HEK293 (cell line): Measurements from ENCODE around the gene CDX2.

Source experiments
- ATF2 ChIP-seq: fragments of 450-650 bp; formaldehyde crosslinking; IDR thresholded peaks from 2 replicates; pipeline ENCODE4 v1.5.1; 2016; ENCODE audit warnings: missing biosample characterization, missing genetic modification characterization, low read depth
- GFI1B ChIP-seq: fragments of 450-650 bp; formaldehyde crosslinking; IDR thresholded peaks from 2 replicates; pipeline ENCODE4 v1.5.1; 2016; ENCODE audit warnings: missing biosample characterization, missing genetic modification characterization
- GLIS2 ChIP-seq: fragments of 450-650 bp; formaldehyde crosslinking; IDR thresholded peaks from 2 replicates; pipeline ENCODE4 v1.5.1; 2016; ENCODE audit warnings: missing biosample characterization, missing genetic modification characterization
- MYNN ChIP-seq: fragments of 450-650 bp; formaldehyde crosslinking; IDR thresholded peaks from 2 replicates; pipeline ENCODE4 v1.5.1; 2016; ENCODE audit warnings: missing biosample characterization, missing genetic modification characterization, borderline replicate concordance
- PRDM10 ChIP-seq: fragments of 450-650 bp; formaldehyde crosslinking; IDR thresholded peaks from 2 replicates; pipeline ENCODE4 v1.5.1; 2016; ENCODE audit warnings: missing biosample characterization, missing genetic modification characterization
- SCRT1 ChIP-seq: fragments of 450-650 bp; formaldehyde crosslinking; IDR thresholded peaks from 2 replicates; pipeline ENCODE4 v1.5.1; 2016; ENCODE audit warnings: missing biosample characterization, missing genetic modification characterization, borderline replicate concordance
- ZBTB1 ChIP-seq: fragments of 450-650 bp; formaldehyde crosslinking; IDR thresholded peaks from 2 replicates; pipeline ENCODE4 v1.5.1; 2016; ENCODE audit warnings: missing biosample characterization, missing genetic modification characterization
- ZBTB8A ChIP-seq: fragments of 450-650 bp; formaldehyde crosslinking; IDR thresholded peaks from 2 replicates; pipeline ENCODE4 v1.5.1; 2016; ENCODE audit warnings: missing biosample characterization, missing genetic modification characterization
- ZIC2 ChIP-seq: fragments of 450-650 bp; formaldehyde crosslinking; IDR thresholded peaks from 2 replicates; pipeline ENCODE4 v1.5.1; 2016; ENCODE audit warnings: missing biosample characterization, missing genetic modification characterization
- ZNF132 ChIP-seq: fragments of 450-650 bp; formaldehyde crosslinking; IDR thresholded peaks from 2 replicates; pipeline ENCODE4 v1.5.1; 2017; ENCODE audit warnings: missing biosample characterization, missing genetic modification characterization, borderline replicate concordance
- ZNF16 ChIP-seq: fragments of 450-650 bp; formaldehyde crosslinking; IDR thresholded peaks from 2 replicates; pipeline ENCODE4 v1.5.1; 2016; ENCODE audit warnings: low read depth, missing biosample characterization, missing genetic modification characterization
- ZNF169 ChIP-seq: fragments of 450-650 bp; formaldehyde crosslinking; IDR thresholded peaks from 2 replicates; pipeline ENCODE4 v1.5.1; 2016; ENCODE audit warnings: missing biosample characterization, missing genetic modification characterization
- ZNF214 ChIP-seq: fragments of 450-650 bp; formaldehyde crosslinking; IDR thresholded peaks from 2 replicates; pipeline ENCODE4 v1.5.1; 2017; ENCODE audit warnings: missing biosample characterization, mild to moderate bottlenecking, missing genetic modification characterization, borderline replicate concordance
- ZNF292 ChIP-seq: fragments of 450-650 bp; formaldehyde crosslinking; IDR thresholded peaks from 2 replicates; pipeline ENCODE4 v1.5.1; 2016; ENCODE audit warnings: low read depth, missing biosample characterization, missing genetic modification characterization, borderline replicate concordance
- ZNF366 ChIP-seq: fragments of 450-650 bp; formaldehyde crosslinking; conservative IDR thresholded peaks from 2 replicates; pipeline ENCODE4 v1.5.1; 2016; ENCODE audit warnings: missing biosample characterization, missing genetic modification characterization
- ZNF449 ChIP-seq: fragments of 450-650 bp; formaldehyde crosslinking; IDR thresholded peaks from 2 replicates; pipeline ENCODE4 v1.5.1; 2017; ENCODE audit warnings: missing biosample characterization, mild to moderate bottlenecking, missing genetic modification characterization, moderate library complexity
- ZNF510 ChIP-seq: fragments of 450-650 bp; formaldehyde crosslinking; IDR thresholded peaks from 2 replicates; pipeline ENCODE4 v1.5.1; 2018; ENCODE audit warnings: mild to moderate bottlenecking, missing genetic modification characterization, missing biosample characterization; ENCODE audit not compliant: insufficient replicate concordance
- ZNF548 ChIP-seq: fragments of 450-650 bp; formaldehyde crosslinking; IDR thresholded peaks from 2 replicates; pipeline ENCODE4 v1.5.1; 2016; ENCODE audit warnings: missing biosample characterization, missing genetic modification characterization
- ZNF658 ChIP-seq: fragments of 450-650 bp; formaldehyde crosslinking; IDR thresholded peaks from 2 replicates; pipeline ENCODE4; 2016; ENCODE audit warnings: missing biosample characterization, missing genetic modification characterization
- ZNF677 ChIP-seq: fragments of 450-650 bp; IDR thresholded peaks from 2 replicates; pipeline ENCODE4 v1.5.0; 2018; ENCODE audit warnings: missing biosample characterization, mild to moderate bottlenecking, missing genetic modification characterization, moderate library complexity
- ZNF701 ChIP-seq: fragments of 450-650 bp; formaldehyde crosslinking; IDR thresholded peaks from 2 replicates; pipeline ENCODE4 v1.5.1; 2016; ENCODE audit warnings: missing biosample characterization, missing genetic modification characterization
- ZNF747 ChIP-seq: fragments of 450-650 bp; formaldehyde crosslinking; IDR thresholded peaks from 2 replicates; pipeline ENCODE4 v1.5.1; 2016; ENCODE audit warnings: missing biosample characterization, missing genetic modification characterization
- ZNF768 ChIP-seq: fragments of 450-650 bp; formaldehyde crosslinking; IDR thresholded peaks from 2 replicates; pipeline ENCODE4 v1.5.1; 2018; ENCODE audit warnings: missing biosample characterization, mild to moderate bottlenecking, missing genetic modification characterization

CDX2 gene

GRCh38 chr13:27953676-27954405 lies 15.3 kb downstream of the CDX2 start (continued):
- TF ChIP-seq ZBTB8A (tag by site-specific recombination) (peak; percentile 75), ZNF677 (tag by site-specific recombination) (peak; percentile 18; the same call in 1 of the 2 replicates), ZNF169 (tag by site-specific recombination) (no peak), SCRT1 (tag by site-specific recombination) (no peak), PRDM10 (0 out of 2 replicates have a peak, but pooled peaks have one; percentile 18), ZBTB1 (tag by site-specific recombination) (no peak), MYNN (tag by site-specific recombination) (no peak), ZNF366 (no peak), ZNF510 (tag by site-specific recombination) (no peak), ZNF132 (tag by site-specific recombination) (no peak), ZNF292 (tag by site-specific recombination) (no peak), ZNF747 (tag by site-specific recombination) (no peak), ZNF768 (tag by site-specific recombination) (no peak), ATF2 (tag by site-specific recombination) (no peak), ZNF214 (tag by site-specific recombination) (no peak), GLIS2 (no peak), ZNF701 (tag by site-specific recombination) (no peak), ZNF548 (tag by site-specific recombination) (no peak), GFI1B (tag by site-specific recombination) (no peak), ZIC2 (tag by site-specific recombination) (no peak), ZNF16 (tag by site-specific recombination) (no peak), ZNF449 (no peak), ZNF658 (tag by site-specific recombination) (no peak)
